ENCODE measurements around the gene MRAS.
"Not testable (repeated sequence)": the region's sequence is repeated elsewhere in the genome, so short reads cannot be mapped to it uniquely, and the experiment has no call there.

DNA sequence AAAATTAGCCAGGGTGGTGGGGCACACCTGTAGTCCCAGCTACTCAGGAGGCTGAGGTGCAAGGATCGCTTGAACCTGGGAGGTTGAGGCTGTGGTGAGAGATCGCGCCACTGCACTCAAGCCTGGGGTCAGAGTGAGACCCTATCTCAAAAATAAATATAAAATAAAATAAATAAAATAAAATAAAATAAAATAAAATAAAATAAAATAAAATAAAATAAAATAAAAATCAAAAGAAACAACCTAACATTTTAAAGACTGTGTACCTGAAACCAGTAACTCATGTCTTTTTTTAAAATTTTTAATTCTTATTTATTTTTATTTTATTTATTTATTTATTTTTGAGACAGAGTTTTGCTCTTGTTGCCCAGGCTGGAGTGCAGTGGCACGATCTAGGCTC, 78.4 kb downstream of the MRAS start:
- TF ChIP-seq, protein P1, sequence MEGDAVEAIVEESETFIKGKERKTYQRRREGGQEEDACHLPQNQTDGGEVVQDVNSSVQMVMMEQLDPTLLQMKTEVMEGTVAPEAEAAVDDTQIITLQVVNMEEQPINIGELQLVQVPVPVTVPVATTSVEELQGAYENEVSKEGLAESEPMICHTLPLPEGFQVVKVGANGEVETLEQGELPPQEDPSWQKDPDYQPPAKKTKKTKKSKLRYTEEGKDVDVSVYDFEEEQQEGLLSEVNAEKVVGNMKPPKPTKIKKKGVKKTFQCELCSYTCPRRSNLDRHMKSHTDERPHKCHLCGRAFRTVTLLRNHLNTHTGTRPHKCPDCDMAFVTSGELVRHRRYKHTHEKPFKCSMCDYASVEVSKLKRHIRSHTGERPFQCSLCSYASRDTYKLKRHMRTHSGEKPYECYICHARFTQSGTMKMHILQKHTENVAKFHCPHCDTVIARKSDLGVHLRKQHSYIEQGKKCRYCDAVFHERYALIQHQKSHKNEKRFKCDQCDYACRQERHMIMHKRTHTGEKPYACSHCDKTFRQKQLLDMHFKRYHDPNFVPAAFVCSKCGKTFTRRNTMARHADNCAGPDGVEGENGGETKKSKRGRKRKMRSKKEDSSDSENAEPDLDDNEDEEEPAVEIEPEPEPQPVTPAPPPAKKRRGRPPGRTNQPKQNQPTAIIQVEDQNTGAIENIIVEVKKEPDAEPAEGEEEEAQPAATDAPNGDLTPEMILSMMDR (IDR thresholded peaks at IDR 0.05; ENCODE audit: insufficient read depth, low read depth, low read length), result not testable (repeated sequence)
- not testable (repeated sequence) for TF ChIP-seq EZH2 (IDR thresholded peaks at IDR 0.05; ENCODE audit: insufficient read depth, low read length)
